CD4-positive, alpha-beta T cell treated with Interleukin-1 beta for 1 hour (primary cell): ENCODE results near the gene EHBP1.
"Not testable (repeated sequence)": the region's sequence is repeated elsewhere in the genome, so short reads cannot be mapped to it uniquely, and the experiment has no call there.

ENCODE experiments used
- DNase-seq, 2 donors: peaks; one replicate each; pipeline ENCODE4 v3.0.0-alpha.2; 2020 to 2022

EHBP1 gene

DNA sequence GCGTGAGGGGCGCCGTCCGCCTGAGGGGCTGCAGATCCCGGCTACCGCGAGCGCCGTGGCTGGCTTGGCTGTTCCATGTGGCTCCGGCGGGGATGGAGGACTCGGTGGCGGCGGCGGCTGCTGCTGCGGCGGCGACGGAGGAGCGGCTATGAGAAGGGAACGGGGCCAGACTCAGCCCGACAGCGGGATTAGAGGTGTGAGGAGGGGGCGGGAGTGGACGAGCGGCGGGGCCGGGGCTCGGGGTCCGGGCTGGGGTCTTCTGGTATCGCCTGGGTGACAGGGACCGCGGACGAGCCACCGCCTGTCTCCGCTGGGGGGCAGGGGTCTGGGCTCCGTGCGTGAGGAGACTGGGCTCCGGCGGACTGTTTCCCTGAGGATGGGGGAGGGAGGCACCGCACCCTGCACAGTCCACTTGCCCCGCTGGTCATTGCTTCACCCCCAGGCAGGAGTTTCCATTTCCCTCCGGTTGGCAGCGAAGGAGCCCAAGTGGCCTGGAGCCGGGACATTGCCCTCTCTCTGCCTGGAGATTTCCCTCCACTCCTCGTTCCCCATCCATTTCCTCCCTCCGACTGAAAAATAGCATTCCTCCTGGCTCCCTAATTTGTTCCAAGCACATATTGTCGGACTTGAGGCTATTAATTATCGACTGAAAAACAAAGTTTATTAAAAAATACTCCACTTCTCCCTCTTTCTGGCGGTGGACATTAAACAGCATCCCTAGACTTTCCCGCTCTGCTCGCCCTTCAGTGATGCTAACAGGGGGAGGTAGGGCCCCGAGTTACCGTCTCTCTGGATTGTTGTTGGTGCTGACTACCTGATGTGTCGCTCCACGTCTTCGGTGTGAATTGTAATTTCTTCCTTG lies 577 bp downstream of the EHBP1 start:
- DNase-seq = peak; percentile 32 to 36

DNA sequence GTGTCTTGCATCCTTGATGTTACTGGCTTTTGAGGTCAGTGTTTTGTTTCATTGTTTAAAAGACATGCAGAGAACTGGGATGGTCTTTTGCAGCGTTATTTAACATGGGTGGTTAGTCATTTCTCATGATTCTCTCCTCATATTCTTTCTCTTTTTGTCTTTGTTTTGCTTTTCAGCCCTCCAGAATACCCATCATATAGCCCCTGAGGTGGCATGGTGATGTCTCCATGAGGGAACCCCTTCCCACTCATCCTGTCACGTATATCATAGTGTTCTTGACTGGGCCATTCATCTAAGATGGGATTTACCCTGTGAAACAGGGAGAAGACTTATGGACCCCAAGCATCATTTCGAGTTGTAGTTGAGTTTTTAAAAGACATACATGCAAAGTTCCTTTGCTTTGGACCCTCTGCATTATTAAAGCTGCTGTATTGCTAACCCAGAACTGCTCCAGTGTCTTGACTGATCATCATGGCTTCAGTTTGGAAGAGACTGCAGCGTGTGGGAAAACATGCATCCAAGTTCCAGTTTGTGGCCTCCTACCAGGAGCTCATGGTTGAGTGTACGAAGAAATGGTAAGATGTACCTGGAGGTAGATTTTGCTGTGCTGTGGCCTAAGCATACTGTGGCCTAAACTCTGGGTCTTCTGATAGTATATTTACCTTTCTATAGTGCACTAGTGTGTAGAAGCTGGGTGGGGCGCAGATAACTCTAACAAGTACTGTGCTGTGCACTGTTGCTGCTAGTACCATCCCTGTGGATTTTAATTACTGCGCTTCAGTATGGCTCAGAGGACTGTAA lies 1.4 kb downstream of the EHBP1 start:
- DNase-seq = no peak

- no peak for DNase-seq
Measured at GRCh38 chr2:62708751-62709150, 3.2 kb downstream of the EHBP1 start.

DNA sequence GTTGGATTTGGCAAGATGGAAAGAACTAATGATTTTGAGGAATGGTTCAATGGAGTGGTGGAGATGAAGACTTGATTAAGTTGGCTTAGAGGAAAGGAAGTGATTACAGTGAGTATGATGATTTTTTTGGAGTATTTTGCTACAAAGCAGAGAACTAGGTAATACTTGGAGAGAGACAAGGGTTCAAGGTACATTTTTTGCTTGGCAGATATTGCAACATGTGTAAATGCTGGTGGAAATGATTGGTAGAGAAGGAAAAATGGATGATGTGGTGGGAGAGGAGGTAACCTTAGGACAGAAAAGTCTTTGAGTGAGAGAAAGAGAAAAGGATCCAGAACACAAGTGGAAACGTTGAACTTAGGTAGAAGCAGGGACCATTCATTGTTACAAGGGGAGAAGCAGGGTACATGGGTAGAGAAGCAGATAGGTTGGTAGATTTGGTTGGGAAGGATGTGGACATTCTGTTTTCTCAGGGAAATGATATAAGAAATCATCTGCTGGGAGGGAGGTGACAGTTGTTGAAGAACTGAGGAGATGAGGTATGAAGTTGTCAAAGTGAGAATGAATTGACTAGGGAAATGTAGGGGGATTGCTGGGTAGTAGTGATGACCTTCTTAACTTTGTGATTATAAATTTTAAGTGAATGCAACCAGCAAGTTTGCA lies 6.5 kb downstream of the EHBP1 start:
- DNase-seq = no peak

GRCh38 chr2:62713196-62713595 lies 7.7 kb downstream of the EHBP1 start:
- not testable (repeated sequence) for DNase-seq

GRCh38 chr2:62713837-62714236 lies 8.3 kb downstream of the EHBP1 start:
- no peak for DNase-seq

DNA sequence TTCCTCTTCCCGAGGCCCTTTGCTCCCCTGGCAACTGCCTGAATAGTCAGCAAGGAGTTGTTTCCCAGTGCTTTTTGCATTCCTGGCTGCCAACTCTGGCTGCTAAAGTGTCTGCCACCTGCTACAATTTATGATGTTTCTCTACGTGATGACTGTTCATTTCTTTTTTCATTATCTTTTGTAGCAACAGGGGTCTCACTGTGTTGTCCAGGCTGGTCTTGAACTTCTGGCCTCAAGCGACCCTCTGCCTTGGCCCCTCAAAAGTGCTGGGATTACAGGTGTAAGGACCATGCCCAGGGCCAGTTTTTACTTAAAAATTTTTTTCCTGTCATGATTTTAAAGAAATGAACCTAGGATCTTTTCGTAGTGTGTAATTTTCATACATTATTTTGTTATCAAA lies 11.3 kb downstream of the EHBP1 start:
- no peak for DNase-seq

DNA sequence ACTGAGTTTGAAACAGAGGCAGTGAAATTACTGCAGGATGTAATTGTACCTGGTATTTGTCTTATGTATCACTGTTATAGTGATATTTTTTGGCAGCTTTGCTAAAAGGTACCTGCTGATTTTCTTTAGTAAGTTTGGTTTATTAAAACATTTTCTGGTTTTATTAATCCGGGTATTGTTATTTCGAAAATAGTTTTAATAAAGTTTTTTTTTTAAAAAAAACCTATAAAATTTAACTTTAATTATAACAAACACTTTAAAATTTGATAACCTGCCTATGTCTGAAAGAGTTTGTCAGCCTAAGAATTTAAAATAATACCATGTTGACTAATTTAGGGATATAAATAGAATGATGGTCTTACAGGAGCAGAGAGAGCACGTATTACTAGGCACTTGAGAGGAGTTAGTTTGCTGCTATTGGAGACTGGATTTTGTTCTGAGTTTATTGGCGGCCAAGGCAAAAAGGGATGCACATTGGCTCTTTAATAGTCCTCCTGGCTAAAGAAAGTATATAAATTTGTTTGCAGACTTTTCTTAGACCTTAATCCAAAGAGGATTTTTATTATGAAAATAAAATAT lies 12.1 kb downstream of the EHBP1 start:
- no peak for DNase-seq

DNA sequence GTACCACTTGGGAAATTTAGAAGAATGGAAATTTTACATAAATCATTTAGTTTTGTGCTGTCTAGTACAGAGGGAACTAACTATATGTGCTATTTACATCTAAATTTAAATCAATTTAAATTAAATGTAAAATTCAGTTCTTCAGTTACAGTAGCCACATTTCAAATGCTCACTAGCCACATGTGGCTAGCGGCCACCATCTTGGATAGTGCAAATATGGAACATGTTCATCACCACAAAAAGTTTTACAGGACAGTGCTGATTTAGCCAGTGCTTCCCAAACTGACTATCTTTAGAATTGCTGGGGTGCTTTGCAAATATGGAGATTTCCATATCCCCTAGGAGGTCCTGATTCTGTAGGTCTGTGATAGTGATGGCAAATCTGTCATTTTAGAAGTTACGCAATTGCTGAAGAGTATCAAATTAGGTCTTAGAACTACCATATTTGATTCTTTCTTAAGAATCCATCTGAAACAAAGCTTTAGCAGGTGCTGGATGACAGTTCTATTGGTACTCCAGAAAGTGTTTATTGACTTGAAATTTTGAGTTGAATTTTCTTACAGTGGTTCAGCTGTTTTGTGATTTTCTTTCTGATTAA lies 12.8 kb downstream of the EHBP1 start:
- no peak for DNase-seq

GRCh38 chr2:62719757-62720156 lies 14.2 kb downstream of the EHBP1 start:
- DNase-seq = no peak

- DNase-seq = no peak
Measured at GRCh38 chr2:62722679-62723078, 17.2 kb downstream of the EHBP1 start.

DNA sequence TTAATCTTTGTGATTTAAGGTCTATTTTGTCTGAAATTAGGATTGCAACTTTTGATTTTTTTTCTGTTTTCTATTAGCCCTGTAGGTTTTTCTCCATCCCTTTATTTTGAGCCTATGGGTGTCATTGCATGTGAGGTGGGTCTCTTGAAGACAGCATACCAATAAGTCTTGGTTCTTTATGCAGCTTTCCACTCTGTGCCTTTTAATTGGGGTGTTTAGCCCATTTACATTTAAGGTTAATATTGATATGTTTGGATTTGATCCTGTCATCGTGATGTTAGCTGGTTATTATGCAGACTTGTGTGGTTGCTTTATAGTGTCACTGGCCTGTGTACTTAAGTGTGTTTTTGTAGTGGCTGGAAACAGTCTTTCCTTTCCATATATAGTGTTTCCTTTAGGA lies 17.7 kb downstream of the EHBP1 start:
- DNase-seq = no peak

- no peak for DNase-seq
Measured at GRCh38 chr2:62724106-62724505, 18.6 kb downstream of the EHBP1 start.

DNA sequence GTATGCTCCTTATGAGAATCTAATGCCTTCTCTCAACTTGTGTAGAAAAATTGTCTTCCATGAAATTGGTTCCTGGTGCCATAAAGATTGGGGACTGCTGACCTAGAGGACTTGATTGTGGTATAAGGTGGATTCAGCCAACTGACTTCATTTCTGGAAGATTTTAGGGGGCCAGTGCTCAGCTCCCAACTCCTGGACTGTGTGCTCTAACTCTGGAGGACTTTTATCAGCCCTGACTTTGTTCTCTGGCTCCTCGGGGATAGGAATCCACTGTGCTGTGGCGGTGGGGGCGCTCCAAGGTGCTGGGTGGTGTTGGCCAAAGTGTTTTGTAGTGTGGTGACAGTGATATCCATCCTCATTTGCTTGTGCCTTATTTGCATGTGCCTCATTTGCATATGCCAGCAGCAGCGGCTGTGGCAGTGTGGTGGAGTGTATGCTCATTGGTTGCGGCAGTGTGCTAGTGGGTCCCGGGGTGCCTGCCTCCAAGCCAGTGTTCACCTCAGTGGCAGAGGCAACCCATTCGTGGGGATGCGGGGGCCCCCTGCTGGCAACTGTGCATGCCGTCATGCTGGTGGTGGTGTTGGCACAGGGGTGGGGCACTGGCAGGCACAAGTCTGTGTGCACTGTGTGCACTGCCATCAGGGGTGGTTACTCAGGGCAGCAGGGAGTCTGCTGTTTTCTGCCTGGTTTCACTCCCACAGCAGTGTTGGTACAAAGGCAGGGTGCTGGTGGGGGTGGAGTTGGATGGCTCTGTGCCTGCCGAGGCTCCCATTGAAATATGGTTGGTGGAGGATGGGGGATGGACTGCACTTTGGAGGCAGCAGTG lies 19.6 kb downstream of the EHBP1 start:
- DNase-seq = peak in 1 of 2 donors; percentile 32

GRCh38 chr2:62725712-62726055 lies 20.2 kb downstream of the EHBP1 start:
- no peak for DNase-seq

DNA sequence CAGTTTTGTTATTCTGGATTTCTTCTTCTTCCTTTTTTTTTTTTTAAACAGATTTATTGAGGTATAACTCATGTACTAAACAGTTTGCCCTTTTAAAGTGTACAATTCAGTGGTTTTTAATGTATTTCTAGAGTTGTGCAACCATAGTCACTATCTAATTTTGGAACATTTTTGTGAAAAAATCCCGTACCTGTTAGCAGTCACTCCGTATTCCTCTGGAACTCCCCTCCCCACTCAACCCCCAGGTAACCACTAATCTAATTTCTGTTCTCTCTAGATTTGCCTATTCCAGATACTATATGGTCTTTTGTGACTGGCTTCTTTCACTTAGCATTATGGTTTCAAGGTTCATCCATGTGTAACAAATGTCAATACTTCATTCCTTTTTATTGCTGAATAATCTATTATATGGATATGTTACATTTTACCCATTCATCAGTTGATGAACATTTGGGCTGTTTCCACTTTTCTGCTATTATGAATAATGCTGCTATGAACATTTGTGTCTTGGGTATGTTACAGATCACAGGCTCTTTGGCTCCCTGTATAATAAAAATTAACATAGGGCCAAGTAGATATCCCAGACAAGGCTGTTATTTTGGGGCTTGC lies 21.9 kb downstream of the EHBP1 start:
- no peak for DNase-seq

DNA sequence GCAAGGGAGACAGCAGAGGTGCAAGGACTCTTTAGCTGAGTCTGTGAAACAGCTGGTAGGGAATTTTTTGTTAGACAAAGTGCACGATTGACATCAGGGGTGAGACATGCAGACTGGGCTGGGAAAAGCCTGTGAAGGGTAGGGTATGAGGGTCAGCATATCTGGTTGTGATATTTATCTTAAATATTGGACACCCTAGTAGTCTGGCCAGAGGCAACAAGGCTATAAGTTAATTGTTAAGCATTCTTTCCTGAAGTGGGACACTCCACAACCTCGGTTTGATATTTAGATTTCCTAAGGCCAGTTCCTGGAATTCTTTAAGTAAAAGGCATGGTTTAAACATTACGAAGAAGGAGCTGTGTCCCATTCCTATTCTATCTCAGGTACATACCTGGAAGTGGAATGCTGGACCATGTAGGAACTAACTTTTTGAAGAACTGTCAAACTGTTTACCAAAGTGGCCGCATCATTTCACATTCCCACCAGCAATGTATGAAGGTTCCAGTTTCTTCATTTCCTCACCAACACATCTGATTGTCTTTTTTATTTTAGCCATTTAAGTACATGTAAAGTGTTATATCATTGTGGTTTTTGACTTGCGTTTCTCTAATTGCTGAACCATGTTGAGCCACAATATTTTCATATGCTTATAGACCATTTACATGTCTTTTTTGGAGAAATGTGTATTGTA lies 22.5 kb downstream of the EHBP1 start:
- no peak for DNase-seq

- no peak for DNase-seq
Measured at GRCh38 chr2:62731275-62731674, 25.8 kb downstream of the EHBP1 start.

GRCh38 chr2:62732262-62732777 lies 26.8 kb downstream of the EHBP1 start:
- DNase-seq = no peak

GRCh38 chr2:62733546-62733945 lies 28.0 kb downstream of the EHBP1 start:
- no peak for DNase-seq
